Measurements from ENCODE around the gene RBM15.

Gene RBM15

DNA sequence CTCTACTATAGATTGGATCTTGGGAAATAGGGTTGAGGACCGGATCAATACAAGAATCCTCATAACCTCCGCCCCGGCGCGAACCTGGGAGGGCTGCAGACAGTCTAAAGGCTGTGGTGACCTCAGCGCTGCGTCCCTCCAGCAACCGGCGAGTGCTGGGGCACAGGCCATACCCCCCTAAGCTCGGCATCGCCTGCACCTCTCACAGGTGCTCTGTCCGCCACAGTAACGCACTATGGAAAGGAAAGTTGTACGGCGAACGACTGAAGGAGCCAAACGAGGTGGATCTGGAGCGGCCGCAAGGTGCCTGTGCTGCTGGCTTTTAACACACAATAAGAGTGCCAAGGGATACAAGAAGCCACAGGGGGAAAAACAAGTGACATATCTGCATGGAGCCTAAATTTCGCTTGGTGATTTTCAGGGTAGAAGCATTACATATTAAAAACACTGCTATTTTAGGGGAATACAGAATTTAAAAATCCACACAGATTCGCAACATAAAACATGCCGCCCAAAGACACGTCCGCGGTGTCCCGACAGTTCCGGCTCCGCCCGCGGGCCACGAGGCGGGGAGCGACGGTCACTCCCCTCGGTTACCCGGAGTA lies 1.4 kb upstream of the RBM15 start:
- TF ChIP-seq, protein P1, sequence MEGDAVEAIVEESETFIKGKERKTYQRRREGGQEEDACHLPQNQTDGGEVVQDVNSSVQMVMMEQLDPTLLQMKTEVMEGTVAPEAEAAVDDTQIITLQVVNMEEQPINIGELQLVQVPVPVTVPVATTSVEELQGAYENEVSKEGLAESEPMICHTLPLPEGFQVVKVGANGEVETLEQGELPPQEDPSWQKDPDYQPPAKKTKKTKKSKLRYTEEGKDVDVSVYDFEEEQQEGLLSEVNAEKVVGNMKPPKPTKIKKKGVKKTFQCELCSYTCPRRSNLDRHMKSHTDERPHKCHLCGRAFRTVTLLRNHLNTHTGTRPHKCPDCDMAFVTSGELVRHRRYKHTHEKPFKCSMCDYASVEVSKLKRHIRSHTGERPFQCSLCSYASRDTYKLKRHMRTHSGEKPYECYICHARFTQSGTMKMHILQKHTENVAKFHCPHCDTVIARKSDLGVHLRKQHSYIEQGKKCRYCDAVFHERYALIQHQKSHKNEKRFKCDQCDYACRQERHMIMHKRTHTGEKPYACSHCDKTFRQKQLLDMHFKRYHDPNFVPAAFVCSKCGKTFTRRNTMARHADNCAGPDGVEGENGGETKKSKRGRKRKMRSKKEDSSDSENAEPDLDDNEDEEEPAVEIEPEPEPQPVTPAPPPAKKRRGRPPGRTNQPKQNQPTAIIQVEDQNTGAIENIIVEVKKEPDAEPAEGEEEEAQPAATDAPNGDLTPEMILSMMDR (IDR thresholded peaks at IDR 0.05; ENCODE audit: low read depth, low read length), result no peak
- DNase-seq (ENCODE audit: extremely low read depth, low read depth), result no peak

DNA sequence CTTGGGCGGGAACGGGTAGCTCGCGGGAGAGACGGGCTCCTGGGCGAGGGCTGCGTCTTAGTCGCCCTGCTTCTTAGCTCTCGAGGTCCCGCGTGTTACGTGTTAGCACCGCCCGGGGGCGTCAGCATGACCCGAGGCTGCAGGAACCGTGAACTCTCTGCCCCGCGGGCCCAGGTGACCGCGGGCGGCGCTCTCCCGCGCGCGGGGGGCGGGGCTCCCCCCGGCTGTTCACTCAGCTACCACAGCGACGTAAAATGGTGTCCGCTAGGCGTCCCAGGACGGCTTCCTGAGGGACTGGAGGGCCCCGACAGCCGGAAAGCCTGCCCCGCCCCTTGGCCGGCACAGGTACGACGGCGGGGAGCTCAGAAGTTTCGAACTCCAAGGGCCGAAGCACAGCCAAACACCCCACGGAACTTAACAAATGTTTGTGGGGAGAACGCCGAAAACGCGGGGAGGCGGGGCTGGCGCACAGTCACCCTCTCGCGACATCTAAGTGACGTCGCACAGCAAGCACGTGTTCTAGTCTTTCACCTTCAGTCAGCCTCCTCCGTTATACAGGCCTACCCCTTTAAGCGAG lies 780 bp upstream of the RBM15 start:
- DNase-seq (ENCODE audit: extremely low read depth, low read depth), result peak; percentile 62
- TF ChIP-seq, protein P1 (IDR thresholded peaks at IDR 0.05; ENCODE audit: low read depth, low read length), result peak; percentile 43

DNA sequence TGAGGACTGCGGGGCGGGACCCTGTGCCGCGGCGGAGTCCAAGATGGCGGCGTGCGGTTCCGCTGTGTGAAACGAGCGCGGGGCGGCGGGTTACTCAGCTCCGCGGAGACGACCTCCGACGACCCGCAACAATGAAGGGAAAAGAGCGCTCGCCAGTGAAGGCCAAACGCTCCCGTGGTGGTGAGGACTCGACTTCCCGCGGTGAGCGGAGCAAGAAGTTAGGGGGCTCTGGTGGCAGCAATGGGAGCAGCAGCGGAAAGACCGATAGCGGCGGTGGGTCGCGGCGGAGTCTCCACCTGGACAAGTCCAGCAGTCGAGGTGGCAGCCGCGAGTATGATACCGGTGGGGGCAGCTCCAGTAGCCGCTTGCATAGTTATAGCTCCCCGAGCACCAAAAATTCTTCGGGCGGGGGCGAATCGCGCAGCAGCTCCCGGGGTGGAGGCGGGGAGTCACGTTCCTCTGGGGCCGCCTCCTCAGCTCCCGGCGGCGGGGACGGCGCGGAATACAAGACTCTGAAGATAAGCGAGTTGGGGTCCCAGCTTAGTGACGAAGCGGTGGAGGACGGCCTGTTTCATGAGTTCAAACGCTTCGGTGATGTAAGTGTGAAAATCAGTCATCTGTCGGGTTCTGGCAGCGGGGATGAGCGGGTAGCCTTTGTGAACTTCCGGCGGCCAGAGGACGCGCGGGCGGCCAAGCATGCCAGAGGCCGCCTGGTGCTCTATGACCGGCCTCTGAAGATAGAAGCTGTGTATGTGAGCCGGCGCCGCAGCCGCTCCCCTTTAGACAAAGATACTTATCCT lies 430 bp downstream of the RBM15 start:
- DNase-seq (ENCODE audit: extremely low read depth, low read depth), result no peak
- TF ChIP-seq, protein P1 (IDR thresholded peaks at IDR 0.05; ENCODE audit: low read depth, low read length), result peak; percentile 52

DNA sequence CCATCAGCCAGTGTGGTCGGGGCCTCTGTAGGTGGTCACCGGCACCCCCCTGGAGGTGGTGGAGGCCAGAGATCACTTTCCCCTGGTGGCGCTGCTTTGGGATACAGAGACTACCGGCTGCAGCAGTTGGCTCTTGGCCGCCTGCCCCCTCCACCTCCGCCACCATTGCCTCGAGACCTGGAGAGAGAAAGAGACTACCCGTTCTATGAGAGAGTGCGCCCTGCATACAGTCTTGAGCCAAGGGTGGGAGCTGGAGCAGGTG lies 961 bp downstream of the RBM15 start:
- DNase-seq (ENCODE audit: extremely low read depth, low read depth), result no peak
- TF ChIP-seq, protein P1 (IDR thresholded peaks at IDR 0.05; ENCODE audit: low read depth, low read length), result no peak

DNA sequence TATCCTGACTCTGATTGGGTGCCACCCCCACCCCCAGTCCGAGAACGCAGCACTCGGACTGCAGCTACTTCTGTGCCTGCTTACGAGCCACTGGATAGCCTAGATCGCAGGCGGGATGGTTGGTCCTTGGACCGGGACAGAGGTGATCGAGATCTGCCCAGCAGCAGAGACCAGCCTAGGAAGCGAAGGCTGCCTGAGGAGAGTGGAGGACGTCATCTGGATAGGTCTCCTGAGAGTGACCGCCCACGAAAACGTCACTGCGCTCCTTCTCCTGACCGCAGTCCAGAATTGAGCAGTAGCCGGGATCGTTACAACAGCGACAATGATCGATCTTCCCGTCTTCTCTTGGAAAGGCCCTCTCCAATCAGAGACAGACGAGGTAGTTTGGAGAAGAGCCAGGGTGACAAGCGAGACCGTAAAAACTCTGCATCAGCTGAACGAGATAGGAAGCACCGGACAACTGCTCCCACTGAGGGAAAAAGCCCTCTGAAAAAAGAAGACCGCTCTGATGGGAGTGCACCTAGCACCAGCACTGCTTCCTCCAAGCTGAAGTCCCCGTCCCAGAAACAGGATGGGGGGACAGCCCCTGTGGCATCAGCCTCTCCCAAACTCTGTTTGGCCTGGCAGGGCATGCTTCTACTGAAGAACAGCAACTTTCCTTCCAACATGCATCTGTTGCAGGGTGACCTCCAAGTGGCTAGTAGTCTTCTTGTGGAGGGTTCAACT lies 2.1 kb downstream of the RBM15 start:
- DNase-seq (ENCODE audit: extremely low read depth, low read depth), result no peak
- TF ChIP-seq, protein P1 (IDR thresholded peaks at IDR 0.05; ENCODE audit: low read depth, low read length), result no peak

DNA sequence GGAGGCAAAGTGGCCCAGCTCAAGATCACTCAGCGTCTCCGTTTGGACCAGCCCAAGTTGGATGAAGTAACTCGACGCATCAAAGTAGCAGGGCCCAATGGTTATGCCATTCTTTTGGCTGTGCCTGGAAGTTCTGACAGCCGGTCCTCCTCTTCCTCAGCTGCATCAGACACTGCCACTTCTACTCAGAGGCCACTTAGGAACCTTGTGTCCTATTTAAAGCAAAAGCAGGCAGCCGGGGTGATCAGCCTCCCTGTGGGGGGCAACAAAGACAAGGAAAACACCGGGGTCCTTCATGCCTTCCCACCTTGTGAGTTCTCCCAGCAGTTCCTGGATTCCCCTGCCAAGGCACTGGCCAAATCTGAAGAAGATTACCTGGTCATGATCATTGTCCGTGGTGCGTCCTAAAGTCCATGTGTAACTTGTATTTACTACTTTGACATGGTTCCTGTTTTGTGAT lies 2.7 kb downstream of the RBM15 start:
- DNase-seq (ENCODE audit: extremely low read depth, low read depth), result no peak
- TF ChIP-seq, protein P1 (IDR thresholded peaks at IDR 0.05; ENCODE audit: low read depth, low read length), result no peak; the same call in 1 of the 2 replicates
